ENCODE data around the gene KPRP.

DNA sequence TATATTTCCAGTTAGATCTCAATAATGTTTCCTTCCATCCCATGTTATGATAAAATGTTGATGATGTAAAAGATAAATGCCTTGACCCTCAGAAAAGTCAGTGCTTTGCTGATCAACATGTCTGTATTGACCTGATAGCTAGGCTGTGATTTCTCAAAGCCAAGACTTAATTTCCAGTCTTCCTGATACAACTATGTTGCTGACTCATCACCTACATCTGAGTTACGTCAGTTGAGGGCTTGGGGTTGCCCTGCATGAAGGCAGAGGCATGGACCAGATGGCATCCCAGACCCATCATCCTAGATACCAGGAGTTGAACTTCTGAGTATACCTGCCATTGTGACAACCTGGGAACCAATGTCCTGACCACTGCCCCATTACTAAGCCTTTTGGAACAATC lies 43.5 kb downstream of the KPRP start:
- TF ChIP-seq, protein P1, sequence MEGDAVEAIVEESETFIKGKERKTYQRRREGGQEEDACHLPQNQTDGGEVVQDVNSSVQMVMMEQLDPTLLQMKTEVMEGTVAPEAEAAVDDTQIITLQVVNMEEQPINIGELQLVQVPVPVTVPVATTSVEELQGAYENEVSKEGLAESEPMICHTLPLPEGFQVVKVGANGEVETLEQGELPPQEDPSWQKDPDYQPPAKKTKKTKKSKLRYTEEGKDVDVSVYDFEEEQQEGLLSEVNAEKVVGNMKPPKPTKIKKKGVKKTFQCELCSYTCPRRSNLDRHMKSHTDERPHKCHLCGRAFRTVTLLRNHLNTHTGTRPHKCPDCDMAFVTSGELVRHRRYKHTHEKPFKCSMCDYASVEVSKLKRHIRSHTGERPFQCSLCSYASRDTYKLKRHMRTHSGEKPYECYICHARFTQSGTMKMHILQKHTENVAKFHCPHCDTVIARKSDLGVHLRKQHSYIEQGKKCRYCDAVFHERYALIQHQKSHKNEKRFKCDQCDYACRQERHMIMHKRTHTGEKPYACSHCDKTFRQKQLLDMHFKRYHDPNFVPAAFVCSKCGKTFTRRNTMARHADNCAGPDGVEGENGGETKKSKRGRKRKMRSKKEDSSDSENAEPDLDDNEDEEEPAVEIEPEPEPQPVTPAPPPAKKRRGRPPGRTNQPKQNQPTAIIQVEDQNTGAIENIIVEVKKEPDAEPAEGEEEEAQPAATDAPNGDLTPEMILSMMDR (IDR thresholded peaks at IDR 0.05), result no peak
- TF ChIP-seq POLR2A (IDR thresholded peaks at IDR 0.05), result no peak

All from lower leg skin (tissue), 3 donors.